HepG2 (cell line): ENCODE data around the gene ESYT1. TPM values are rescaled to one million over a fixed set of nuclear protein-coding genes. Genes with fewer than 3 reads are reported as not detected.
A peak's percentile ranks its signal among the peaks of the same experiment; 100 is the strongest.

Experiments
- EHMT2 ChIP-seq: fragments of 200-600 bp; sonication (generic); IDR thresholded peaks from 2 replicates; pipeline ENCODE4 v1.7.0; 2017; ENCODE audit warnings: antibody characterized with exemption, low read depth, low read length, borderline replicate concordance
- HNRNPK ChIP-seq: fragments of 200-400 bp; formaldehyde crosslinking; IDR thresholded peaks from 2 replicates; pipeline ENCODE4 v1.6.1; 2018; ENCODE audit warnings: low read length, low read depth, moderate library complexity, mild to moderate bottlenecking; ENCODE audit not compliant: poor library complexity, severe bottlenecking
- HNRNPUL1 ChIP-seq: fragments of 200-400 bp; formaldehyde crosslinking; IDR thresholded peaks from 2 replicates; pipeline ENCODE4 v1.6.1; 2017; ENCODE audit warnings: low read depth, mild to moderate bottlenecking, low read length, moderate library complexity
- IRX3 ChIP-seq: sonication (generic); formaldehyde crosslinking; IDR thresholded peaks from 2 replicates; pipeline ENCODE4 v1.8.1; 2023; ENCODE audit warnings: mild to moderate bottlenecking, low read depth, missing genetic modification reagents, borderline replicate concordance
- KAT8 ChIP-seq: IDR thresholded peaks from 2 replicates; pipeline ENCODE4 v1.6.1; 2016; ENCODE audit warnings: missing genetic modification reagents, missing compliant biosample characterization
- MBD4 ChIP-seq: IDR thresholded peaks from 2 replicates; pipeline ENCODE4 v1.6.1; 2012; ENCODE audit warnings: low read length, inconsistent platforms, borderline replicate concordance
- NBN ChIP-seq: fragments of 450-650 bp; conservative IDR thresholded peaks from 2 replicates; pipeline ENCODE4 v1.6.1; 2017
- RXRA ChIP-seq: sonication (generic); formaldehyde crosslinking; IDR thresholded peaks from 2 replicates; pipeline ENCODE4 v1.5.1; 2020; ENCODE audit warnings: missing genetic modification reagents
- SAP130 ChIP-seq: IDR thresholded peaks from 2 replicates; pipeline ENCODE4 v1.6.1; 2016; ENCODE audit warnings: low read depth
- SIX1 ChIP-seq: sonication (generic); formaldehyde crosslinking; IDR thresholded peaks from 2 replicates; pipeline ENCODE4 v1.4.0; 2020; ENCODE audit warnings: missing genetic modification reagents, borderline replicate concordance
- SIX4 ChIP-seq: sonication (generic); formaldehyde crosslinking; IDR thresholded peaks from 2 replicates; pipeline ENCODE4 v1.4.0; 2020; ENCODE audit warnings: missing genetic modification reagents
- SNRNP70 ChIP-seq: fragments of 200-400 bp; formaldehyde crosslinking; IDR thresholded peaks from 2 replicates; pipeline ENCODE4 v1.6.1; 2017; ENCODE audit warnings: mild to moderate bottlenecking, low read depth, low read length, moderate library complexity
- TBL1XR1 ChIP-seq: fragments of 150-350 bp; IDR thresholded peaks from 2 replicates; pipeline ENCODE4 v1.6.1; 2014; ENCODE audit warnings: borderline replicate concordance, low read length; ENCODE audit not compliant: partially characterized antibody
- TGIF2 ChIP-seq: IDR thresholded peaks from 2 replicates; pipeline ENCODE4 v1.6.1; 2016; ENCODE audit warnings: control low read depth, missing compliant biosample characterization
- THAP11 ChIP-seq: IDR thresholded peaks from 2 replicates; pipeline ENCODE4 v1.6.1; 2016; ENCODE audit warnings: missing biosample characterization, missing genetic modification reagents
- WIZ ChIP-seq: sonication (generic); formaldehyde crosslinking; IDR thresholded peaks from 2 replicates; pipeline ENCODE4 v1.5.1; 2020; ENCODE audit warnings: mild to moderate bottlenecking, missing genetic modification reagents
- YY1 ChIP-seq: IDR thresholded peaks from 2 replicates; pipeline ENCODE4 v1.6.1; 2011; ENCODE audit warnings: low read length, low read depth, moderate library complexity, mild to moderate bottlenecking; ENCODE audit not compliant: insufficient read depth, insufficient replicate concordance
- ZBTB42 ChIP-seq: sonication (generic); formaldehyde crosslinking; IDR thresholded peaks from 2 replicates; pipeline ENCODE4 v1.5.0; 2020; ENCODE audit warnings: mild to moderate bottlenecking, missing genetic modification reagents
- ZC3H4 ChIP-seq: sonication (generic); formaldehyde crosslinking; IDR thresholded peaks from 2 replicates; pipeline ENCODE4 v1.4.0; 2020; ENCODE audit warnings: missing genetic modification reagents, borderline replicate concordance
- ZNF138 ChIP-seq: sonication (generic); formaldehyde crosslinking; IDR thresholded peaks from 2 replicates; pipeline ENCODE4 v1.5.0; 2020; ENCODE audit warnings: mild to moderate bottlenecking, low read depth, missing genetic modification reagents
- ZNF619 ChIP-seq: sonication (generic); formaldehyde crosslinking; IDR thresholded peaks from 2 replicates; pipeline ENCODE4 v1.4.0; 2020; ENCODE audit warnings: mild to moderate bottlenecking, missing genetic modification reagents
- ZNF644 ChIP-seq: IDR thresholded peaks from 2 replicates; pipeline ENCODE4 v1.6.1; 2016; ENCODE audit warnings: low read depth
- ZNF761 ChIP-seq: sonication (generic); formaldehyde crosslinking; conservative IDR thresholded peaks from 2 replicates; pipeline ENCODE4 v1.4.0; 2020; ENCODE audit warnings: mild to moderate bottlenecking, missing genetic modification reagents
- polyA plus RNA-seq, 8 experiments: library from polyadenylated mRNA; depleted of rRNA in 3 of 8; stranded (reverse) in 7 of 8; unstranded in 1 of 8; fragments of >200 nt; fragmentation: Illumina TruSeq in 4 of 8; extraction: Trizol in 4 of 8; gene quantifications; 2 replicates each; pipeline versions ENCODE4 v1.2.1 to v1.2.3, GENCODE V29; 2011 to 2016; ENCODE audit warnings: low read depth in 4 of 8, missing spikeins in 1 of 8, mixed read lengths in 1 of 8; ENCODE audit not compliant: insufficient read depth in 1 of 8
- total RNA-seq, 5 experiments: library from RNA; depleted of rRNA; stranded (reverse); fragments of >200 nt; fragmentation: Illumina TruSeq; extraction: Trizol; gene quantifications; 2 replicates each; pipeline ENCODE4 v1.2.3, GENCODE V29; 2016; ENCODE audit warnings: low read depth in 1 of 5
- TF ChIP-seq, protein P1 (sequence below): sonication (generic); formaldehyde crosslinking; IDR thresholded peaks from 2 replicates; pipeline ENCODE4 v1.8.1; 2023; ENCODE audit warnings: missing genetic modification reagents, mild to moderate bottlenecking, borderline replicate concordance
- TF ChIP-seq, protein P2 (sequence below), 2 experiments: sonication (generic) in 1 of 2; formaldehyde crosslinking in 1 of 2; IDR thresholded peaks; 2 replicates each; pipeline versions ENCODE4 v1.4.0 to v1.6.1; 2018 to 2020; ENCODE audit warnings: missing genetic modification reagents in 2 of 2, borderline replicate concordance in 1 of 2, low read depth in 1 of 2, mild to moderate bottlenecking in 1 of 2, missing biosample characterization in 1 of 2

ESYT1 gene
- total and polyA plus RNA-seq, 2 of the 13 experiments (the other 11 are each of a cell fraction or from before 2014, with no cell fraction given) = 66.9 to 71.0 TPM

DNA sequence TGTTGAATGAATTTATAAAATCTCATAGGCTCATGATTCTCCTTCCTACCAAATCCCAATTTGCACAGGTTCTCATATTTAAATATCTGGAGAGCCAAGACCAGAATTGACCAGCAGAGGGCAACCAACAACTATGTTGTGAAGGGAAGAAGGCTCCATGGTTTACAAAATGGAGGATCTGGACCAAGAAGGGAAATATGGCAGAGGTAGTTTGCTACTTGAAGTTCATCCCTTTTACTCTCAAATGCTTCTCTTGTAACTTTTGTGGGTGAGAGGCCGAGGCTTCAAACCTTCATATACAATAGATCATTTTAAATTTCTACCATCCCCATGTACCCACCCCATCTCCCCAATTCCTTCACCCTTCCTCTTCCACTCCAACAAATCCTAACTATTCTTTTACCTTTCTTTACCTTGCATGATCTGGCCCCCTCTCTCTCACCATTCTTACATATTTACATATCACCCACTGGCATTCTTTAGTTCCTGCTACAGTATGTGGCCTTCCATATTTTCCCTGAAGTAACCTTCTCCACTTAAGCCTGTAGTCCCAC lies 65.0 kb downstream of the ESYT1 start (continued):
- TF ChIP-seq THAP11 (CRISPR knock-in tag) (peak; percentile 19; the same call in 1 of the 2 replicates), SNRNP70 (no peak), SIX4 (no peak), YY1 (peak; percentile 88), MBD4 (no peak), ZBTB42 (CRISPR knock-in tag) (no peak), SIX1 (CRISPR knock-in tag) (no peak), NBN (no peak), WIZ (0 out of 2 replicates have a peak, but pooled peaks have one; percentile 24), KAT8 (CRISPR knock-in tag) (peak; percentile 84), RXRA (CRISPR knock-in tag) (no peak), TGIF2 (CRISPR knock-in tag) (0 out of 2 replicates have a peak, but pooled peaks have one; percentile 26), IRX3 (CRISPR knock-in tag) (no peak), ZNF619 (CRISPR knock-in tag) (no peak), HNRNPUL1 (no peak), HNRNPK (peak; percentile 89), TBL1XR1 (no peak), ZNF644 (CRISPR knock-in tag) (peak; percentile 96), ZNF761 (no peak), ZNF138 (CRISPR knock-in tag) (no peak), ZC3H4 (CRISPR knock-in tag) (no peak), EHMT2 (peak; percentile 56; the same call in 1 of the 2 replicates), SAP130 (CRISPR knock-in tag) (0 out of 2 replicates have a peak, but pooled peaks have one; percentile 39)
- TF ChIP-seq, protein P1, sequence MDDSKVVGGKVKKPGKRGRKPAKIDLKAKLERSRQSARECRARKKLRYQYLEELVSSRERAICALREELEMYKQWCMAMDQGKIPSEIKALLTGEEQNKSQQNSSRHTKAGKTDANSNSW (CRISPR knock-in tag) = no peak
- TF ChIP-seq, protein P2, sequence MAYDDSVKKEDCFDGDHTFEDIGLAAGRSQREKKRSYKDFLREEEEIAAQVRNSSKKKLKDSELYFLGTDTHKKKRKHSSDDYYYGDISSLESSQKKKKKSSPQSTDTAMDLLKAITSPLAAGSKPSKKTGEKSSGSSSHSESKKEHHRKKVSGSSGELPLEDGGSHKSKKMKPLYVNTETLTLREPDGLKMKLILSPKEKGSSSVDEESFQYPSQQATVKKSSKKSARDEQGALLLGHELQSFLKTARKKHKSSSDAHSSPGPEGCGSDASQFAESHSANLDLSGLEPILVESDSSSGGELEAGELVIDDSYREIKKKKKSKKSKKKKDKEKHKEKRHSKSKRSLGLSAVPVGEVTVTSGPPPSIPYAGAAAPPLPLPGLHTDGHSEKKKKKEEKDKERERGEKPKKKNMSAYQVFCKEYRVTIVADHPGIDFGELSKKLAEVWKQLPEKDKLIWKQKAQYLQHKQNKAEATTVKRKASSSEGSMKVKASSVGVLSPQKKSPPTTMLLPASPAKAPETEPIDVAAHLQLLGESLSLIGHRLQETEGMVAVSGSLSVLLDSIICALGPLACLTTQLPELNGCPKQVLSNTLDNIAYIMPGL (CRISPR knock-in tag; IDR thresholded peaks at IDR 0.05; ENCODE audit: borderline replicate concordance in 1 of 2, low read depth in 1 of 2) = peak in 1 of 2 experiments; percentile 36; a peak in 1 of 4 replicates
